Measurements from ENCODE around the gene C19orf67.
"Not testable (repeated sequence)": the region's sequence is repeated elsewhere in the genome, so short reads cannot be mapped to it uniquely, and the experiment has no call there.

The C19orf67 gene

GRCh38 chr19:14053032-14053431 is 32.6 kb downstream of the C19orf67 start:
- Histone ChIP-seq H3K27me3 (ENCODE audit: insufficient read depth, poor library complexity, severe bottlenecking) (peaks cover 12% of the 10 kb centered on the region), H3K4me3 (replicated peaks; ENCODE audit: insufficient read depth, low read length) (no peak overlapping the region), H3K27ac (replicated peaks) (no peak overlapping the region)
- no peak for DNase-seq (ENCODE audit: low read depth in 1 of 2, low spot score in 1 of 2)
- TF ChIP-seq CTCF (IDR thresholded peaks at IDR 0.05; ENCODE audit: insufficient read depth, low read length): no peak
- TF ChIP-seq SPI1 (IDR thresholded peaks at IDR 0.05; ENCODE audit: borderline replicate concordance, low read depth): no peak
- no peak for TF ChIP-seq GABPA (IDR thresholded peaks at IDR 0.05; ENCODE audit: low read depth)
- TF ChIP-seq POLR2AphosphoS5 (IDR thresholded peaks at IDR 0.05; ENCODE audit: low read depth): no peak
- TF ChIP-seq REST (IDR thresholded peaks at IDR 0.05; ENCODE audit: insufficient replicate concordance, low read depth): no peak

GRCh38 chr19:14052470-14052869 is 33.1 kb downstream of the C19orf67 start:
- peaks cover 8% of the 10 kb centered on the region for H3K27me3 ChIP-seq (ENCODE audit: insufficient read depth, poor library complexity, severe bottlenecking)

DNA sequence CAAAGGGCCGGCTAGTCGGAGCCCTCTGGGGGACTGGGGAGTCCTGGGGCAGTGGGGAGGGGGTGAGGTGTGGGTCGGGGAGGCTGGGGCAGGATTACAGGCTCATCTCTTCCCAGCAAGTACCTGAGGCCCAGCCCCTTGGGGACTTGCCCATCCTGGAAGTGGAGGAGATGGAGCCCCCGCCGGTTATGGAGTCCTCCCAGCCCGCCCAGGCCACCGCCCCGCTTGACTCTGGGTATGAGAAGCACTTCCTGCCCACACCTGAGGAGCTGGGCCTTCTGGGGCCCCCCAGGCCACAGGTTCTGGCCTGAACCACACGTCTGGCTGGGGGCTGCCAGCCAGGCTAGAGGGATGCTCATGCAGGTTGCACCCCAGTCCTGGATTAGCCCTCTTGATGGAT is 33.6 kb downstream of the C19orf67 start:
- Histone ChIP-seq H3K27me3 (ENCODE audit: insufficient read depth, poor library complexity, severe bottlenecking) (peaks cover 7% of the 10 kb centered on the region), H3K27ac (replicated peaks) (no peak overlapping the region), H3K4me3 (replicated peaks; ENCODE audit: insufficient read depth, low read length) (no peak overlapping the region)
- TF ChIP-seq CTCF (IDR thresholded peaks at IDR 0.05; ENCODE audit: insufficient read depth, low read length) (no peak), REST (IDR thresholded peaks at IDR 0.05; ENCODE audit: insufficient replicate concordance, low read depth) (no peak), GABPA (IDR thresholded peaks at IDR 0.05; ENCODE audit: low read depth) (no peak), POLR2AphosphoS5 (IDR thresholded peaks at IDR 0.05; ENCODE audit: low read depth) (no peak), SPI1 (IDR thresholded peaks at IDR 0.05; ENCODE audit: borderline replicate concordance, low read depth) (no peak)
- DNase-seq (ENCODE audit: low read depth in 1 of 2, low spot score in 1 of 2): no peak

More at GRCh38 chr19:14052470-14052869, 33.1 kb downstream of the C19orf67 start:
- Histone ChIP-seq H3K4me3 (replicated peaks; ENCODE audit: insufficient read depth, low read length) (no peak overlapping the region), H3K27ac (replicated peaks) (no peak overlapping the region)
- TF ChIP-seq CTCF (IDR thresholded peaks at IDR 0.05; ENCODE audit: insufficient read depth, low read length) (no peak), REST (IDR thresholded peaks at IDR 0.05; ENCODE audit: insufficient replicate concordance, low read depth) (no peak), POLR2AphosphoS5 (IDR thresholded peaks at IDR 0.05; ENCODE audit: low read depth) (no peak), SPI1 (IDR thresholded peaks at IDR 0.05; ENCODE audit: borderline replicate concordance, low read depth) (no peak), GABPA (IDR thresholded peaks at IDR 0.05; ENCODE audit: low read depth) (no peak)
- no peak for DNase-seq (ENCODE audit: low read depth in 1 of 2, low spot score in 1 of 2)

DNA sequence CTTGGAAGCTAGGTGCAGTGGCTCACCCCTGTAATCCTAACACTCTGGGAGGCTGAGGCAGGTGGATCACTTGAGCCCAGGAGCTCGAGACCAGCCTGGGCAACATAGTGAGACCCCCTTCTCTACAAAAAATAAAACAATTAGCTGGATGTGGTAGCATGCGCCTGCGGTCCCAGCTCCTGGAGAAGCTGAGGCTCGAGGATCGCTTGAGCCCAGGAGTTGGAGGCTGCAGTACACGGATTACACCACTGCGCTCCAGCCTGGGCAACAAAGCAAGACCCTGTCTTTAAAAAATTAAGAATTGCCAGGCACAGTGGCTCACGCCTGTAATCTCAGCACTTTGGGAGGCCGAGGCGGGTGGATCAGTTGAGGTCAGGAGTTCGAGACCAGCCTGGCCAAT is 34.6 kb downstream of the C19orf67 start:
- H3K4me3 ChIP-seq (replicated peaks; ENCODE audit: insufficient read depth, low read length); H3K27me3 ChIP-seq (ENCODE audit: insufficient read depth, poor library complexity, severe bottlenecking); DNase-seq (ENCODE audit: low read depth in 1 of 2, low spot score in 1 of 2); H3K27ac ChIP-seq (replicated peaks): not testable (repeated sequence)
